Nephron progenitor cell (in vitro differentiated cells): ENCODE measurements around the gene GDF7.

Experiments used
- DNase-seq: peaks from one replicate; pipeline ENCODE4 v3.0.0; 2021
- H3K27ac Mint-ChIP-seq: 2 replicates; pipeline ENCODE4 v1.8.0; 2021; ENCODE audit warnings: mild to moderate bottlenecking, moderate library complexity, mixed read lengths
- H3K27me3 Mint-ChIP-seq: 2 replicates; pipeline ENCODE4 v1.8.0; 2021; ENCODE audit warnings: mild to moderate bottlenecking, low read depth, mixed read lengths; ENCODE audit not compliant: poor library complexity
- H3K36me3 Mint-ChIP-seq: 2 replicates; pipeline ENCODE4 v1.8.0; 2021; ENCODE audit warnings: low read depth, mixed read lengths
- H3K4me1 Mint-ChIP-seq: 2 replicates; pipeline ENCODE4 v1.8.0; 2021; ENCODE audit warnings: mixed read lengths
- H3K4me3 Mint-ChIP-seq: 2 replicates; pipeline ENCODE4 v1.8.0; 2021; ENCODE audit warnings: mild to moderate bottlenecking, moderate library complexity, mixed read lengths
- H3K9me3 Mint-ChIP-seq: 2 replicates; pipeline ENCODE4 v1.8.0; 2021; ENCODE audit warnings: mild to moderate bottlenecking, moderate library complexity, mixed read lengths
- CTCF ChIP-seq: fragments of 200-600 bp; sonication (generic); IDR thresholded peaks from 2 replicates; pipeline ENCODE4 v1.5.0; 2021; ENCODE audit warnings: antibody characterized with exemption

Gene GDF7

DNA sequence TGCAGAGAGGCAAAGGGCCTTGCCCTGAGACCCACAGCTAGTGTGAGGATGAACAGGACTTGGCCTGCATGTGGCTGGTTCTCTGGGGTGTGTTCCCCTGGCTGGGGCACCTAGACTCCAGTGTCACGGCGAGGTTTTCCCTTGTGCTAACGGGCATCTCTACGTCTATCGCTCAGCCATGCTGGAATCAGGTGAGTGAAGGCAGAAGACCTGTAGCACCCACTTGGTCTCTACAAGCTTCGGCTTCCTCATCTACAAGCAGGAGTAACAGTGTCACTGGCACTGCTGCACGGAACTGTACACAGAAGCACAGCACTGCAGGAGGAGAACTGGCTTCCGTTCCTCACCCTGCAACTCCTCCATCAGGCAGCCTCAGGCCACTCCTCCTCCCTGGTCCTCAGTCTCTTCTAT, 46.7 kb upstream of the GDF7 start:
- H3K27me3 Mint-ChIP-seq = peaks cover 3% of the 10 kb centered on the region
- no peaks in the 10 kb centered on the region for H3K9me3 Mint-ChIP-seq
- no peak for DNase-seq
- peaks cover 57% of the 10 kb centered on the region for H3K4me1 Mint-ChIP-seq
- H3K27ac Mint-ChIP-seq = peak overlapping the region; percentile 21
- TF ChIP-seq CTCF = no peak
- no peak overlapping the region for H3K4me3 Mint-ChIP-seq
- no peaks in the 10 kb centered on the region for H3K36me3 Mint-ChIP-seq

DNA sequence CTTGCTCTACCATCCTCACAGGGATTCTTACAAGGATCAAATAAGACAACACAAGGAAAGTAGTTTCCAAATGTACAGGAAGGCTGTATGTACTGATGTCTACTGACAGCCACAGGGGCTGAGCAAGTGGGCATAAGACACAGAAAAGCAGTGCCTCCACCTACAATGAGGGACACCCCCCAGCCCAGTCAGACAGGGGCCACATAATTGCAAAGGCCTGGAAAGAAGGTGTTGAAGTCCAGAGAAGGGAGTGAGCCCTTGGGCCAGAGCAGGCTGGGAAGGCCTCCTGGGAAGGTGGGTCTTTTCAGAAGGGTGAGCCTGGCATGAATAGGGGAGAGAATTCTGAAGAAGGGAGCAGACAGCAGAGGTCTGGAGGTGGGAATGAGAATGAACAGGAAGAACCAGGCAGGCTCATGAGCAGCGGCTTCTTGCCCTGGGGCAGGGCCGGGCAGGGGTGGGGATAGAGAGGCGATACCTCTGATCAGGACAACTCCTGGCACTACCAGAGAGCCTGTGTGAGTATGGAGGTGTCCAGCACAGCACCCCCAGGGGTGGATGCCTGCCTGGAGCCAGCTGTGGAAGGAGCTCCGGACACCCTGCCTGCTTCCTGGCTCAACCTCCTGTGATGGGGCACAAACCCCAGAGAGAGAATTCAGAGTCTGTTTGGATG, 46.1 kb upstream of the GDF7 start:
- Mint-ChIP-seq H3K27ac (no peak overlapping the region), H3K36me3 (no peaks in the 10 kb centered on the region), H3K27me3 (peaks cover 3% of the 10 kb centered on the region), H3K4me3 (no peak overlapping the region), H3K4me1 (peaks cover 58% of the 10 kb centered on the region), H3K9me3 (no peaks in the 10 kb centered on the region)
- DNase-seq = no peak
- no peak for TF ChIP-seq CTCF

DNA sequence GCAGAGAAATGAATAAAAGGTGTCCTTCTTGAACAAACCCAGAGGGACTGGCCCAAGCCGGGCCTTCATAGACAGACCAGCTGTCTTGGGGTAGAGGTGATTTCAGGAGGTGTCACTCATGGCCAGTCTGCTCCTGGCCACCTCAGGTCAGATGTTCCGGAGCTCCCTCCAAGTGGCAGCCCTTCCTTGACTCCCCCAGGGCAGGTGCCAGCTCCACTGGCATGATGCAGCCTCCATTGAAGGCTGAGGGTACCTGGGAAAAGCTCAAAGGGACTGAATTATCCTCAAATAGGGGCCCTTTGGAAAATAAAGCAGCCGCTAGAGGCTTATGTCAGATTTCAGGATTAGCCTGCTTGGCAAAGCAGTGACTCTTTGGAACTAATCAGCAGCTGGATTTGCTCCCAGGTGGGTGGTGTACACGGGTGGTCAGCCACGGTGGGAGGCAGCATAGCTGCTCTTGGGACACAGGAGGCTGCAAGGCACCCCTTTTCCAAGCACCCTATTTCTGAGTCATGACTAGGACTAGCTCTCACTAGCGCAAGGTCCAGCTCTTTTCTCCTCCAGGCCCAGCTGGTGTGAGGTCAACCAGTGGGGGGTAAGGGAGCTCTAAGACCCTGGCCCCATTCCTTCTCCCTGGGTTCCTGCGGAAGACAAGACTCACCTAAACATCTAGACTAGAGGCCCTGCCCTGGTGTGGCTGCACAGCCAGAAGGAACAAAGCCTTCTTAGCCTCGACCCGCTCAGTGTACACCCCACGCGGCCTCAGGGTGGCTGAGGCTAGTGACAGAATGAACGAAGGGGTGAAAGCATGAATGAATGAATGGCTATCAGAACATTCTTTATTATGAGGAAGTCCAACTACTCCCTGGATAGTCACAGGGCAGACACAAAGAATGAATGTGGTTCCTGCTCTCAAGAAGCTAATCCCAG, 45.3 kb upstream of the GDF7 start:
- H3K27ac Mint-ChIP-seq = no peak overlapping the region
- H3K4me1 Mint-ChIP-seq = peaks cover 64% of the 10 kb centered on the region
- H3K27me3 Mint-ChIP-seq = peaks cover 3% of the 10 kb centered on the region
- H3K9me3 Mint-ChIP-seq = no peaks in the 10 kb centered on the region
- no peak overlapping the region for H3K4me3 Mint-ChIP-seq
- no peak for TF ChIP-seq CTCF
- DNase-seq = no peak
- no peaks in the 10 kb centered on the region for H3K36me3 Mint-ChIP-seq

DNA sequence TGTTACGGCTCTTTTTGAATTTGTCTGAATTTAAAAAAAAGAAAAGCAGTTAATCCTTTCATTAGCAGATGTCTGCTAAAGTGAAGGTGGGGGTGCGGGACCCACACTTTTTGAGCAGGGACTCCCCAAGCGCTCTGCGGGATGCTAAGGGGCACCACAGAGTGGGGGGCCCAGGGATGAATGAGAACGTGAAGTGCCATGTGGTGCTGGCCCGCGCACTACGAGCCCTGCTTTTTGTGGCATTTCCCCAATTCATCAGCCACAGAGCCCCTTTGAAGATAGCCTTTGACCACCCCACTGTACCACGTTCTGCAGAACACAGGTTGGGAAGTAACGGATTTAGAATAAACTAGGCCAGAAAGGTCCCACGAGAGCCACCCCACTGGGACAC, 44.7 kb upstream of the GDF7 start:
- no peaks in the 10 kb centered on the region for H3K36me3 Mint-ChIP-seq
- H3K4me1 Mint-ChIP-seq = peaks cover 64% of the 10 kb centered on the region
- DNase-seq = no peak
- TF ChIP-seq CTCF = no peak
- H3K4me3 Mint-ChIP-seq = no peak overlapping the region
- no peaks in the 10 kb centered on the region for H3K9me3 Mint-ChIP-seq
- no peak overlapping the region for H3K27ac Mint-ChIP-seq
- H3K27me3 Mint-ChIP-seq = peaks cover 3% of the 10 kb centered on the region

DNA sequence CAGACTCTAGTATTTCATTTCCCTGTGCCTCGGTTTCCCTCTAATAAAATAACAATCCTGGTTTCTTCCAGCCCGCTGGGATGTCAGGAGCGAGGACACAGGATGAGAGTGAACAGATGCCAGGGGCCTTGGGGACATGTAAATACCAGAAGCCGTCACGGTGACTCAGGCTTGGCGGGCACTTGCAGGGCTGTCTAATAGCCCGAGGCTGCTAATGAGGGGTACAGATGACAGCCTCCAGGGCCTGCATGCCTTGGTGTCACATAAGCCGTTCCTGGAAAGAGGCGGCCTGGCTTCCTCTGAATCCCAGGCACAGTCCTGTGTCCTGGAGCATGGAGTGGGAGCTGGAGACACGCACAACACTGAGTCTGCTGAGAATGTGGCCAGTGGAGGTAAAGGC, 44.2 kb upstream of the GDF7 start:
- Mint-ChIP-seq H3K27ac (no peak overlapping the region), H3K9me3 (no peaks in the 10 kb centered on the region), H3K4me3 (no peak overlapping the region), H3K27me3 (peaks cover 3% of the 10 kb centered on the region), H3K4me1 (peaks cover 64% of the 10 kb centered on the region), H3K36me3 (no peaks in the 10 kb centered on the region)
- no peak for TF ChIP-seq CTCF
- DNase-seq = no peak
